ENCODE measurements around the gene YPEL1. TPM values are rescaled to one million over a fixed set of nuclear protein-coding genes. Genes with fewer than 3 reads are reported as not detected.

Gene YPEL1
- total and polyA plus RNA-seq, 2 of the 8 experiments (the other 6 are each of a cell fraction or from before 2014, with no cell fraction given): 6.0 to 6.7 TPM

DNA sequence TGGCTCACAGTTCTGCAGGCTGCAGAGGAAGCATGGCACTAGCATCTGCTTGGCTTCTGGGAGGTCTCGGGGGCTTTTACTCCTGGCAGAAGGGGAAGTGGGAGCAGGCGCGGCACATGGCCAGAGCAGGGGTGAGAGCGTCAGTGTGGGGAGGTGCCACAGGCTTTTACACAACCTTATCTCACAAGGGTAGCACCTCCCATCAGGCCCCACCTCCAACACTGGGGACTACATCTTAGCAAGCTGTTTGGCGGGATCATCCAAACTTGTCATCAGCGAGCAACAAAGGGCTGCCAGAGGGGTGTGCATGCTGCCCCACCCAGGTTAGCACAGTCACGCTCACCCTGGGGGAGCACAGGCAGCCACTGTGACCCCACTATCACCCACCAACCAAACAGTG, 18.9 kb upstream of the YPEL1 start (continued):
- TF ChIP-seq SUZ12 (IDR thresholded peaks at IDR 0.05; ENCODE audit: low read length) (no peak), BRCA1 (IDR thresholded peaks at IDR 0.05; ENCODE audit: low read depth, low read length) (no peak), SP1 (IDR thresholded peaks at IDR 0.05; ENCODE audit: low read depth, low read length) (no peak), PHF8 (conservative IDR thresholded peaks at IDR 0.05; ENCODE audit: low read depth, low read length) (no peak)

Data from H1 (cell line).